HepG2 (cell line): ENCODE measurements around the gene GRM8. TPM values are rescaled to one million over a fixed set of nuclear protein-coding genes. Genes with fewer than 3 reads are reported as not detected.
A peak's percentile ranks its signal among the peaks of the same experiment; 100 is the strongest.

Experiments
- ATAC-seq: fragments of 200-7000 bp; cut with Tn5 transposase; 3 replicates; pipeline ENCODE4 v1.9.1; 2020; ENCODE audit warnings: mild to moderate bottlenecking, moderate library complexity
- BruUV-seq: library from RNA; stranded (reverse); fragments of 400-500 nt; replicated peaks from 2 replicates; lab custom pipeline; 2021; lab: Mats Ljungman, UMichigan
- CTCF ChIA-PET: fragments of 300-600 bp; formaldehyde crosslinking; extraction: SDS; loops from one replicate; lab custom pipeline; 2021; ENCODE audit warnings: low total read pairs, inconsistent platforms, low intra/inter-chr PET ratio; lab: Yijun Ruan, JAX
- POLR2A ChIA-PET: fragments of 350-600 bp; sonication (Branson Sonifier 250); formaldehyde crosslinking; loops from one replicate; lab custom pipeline; 2020; ENCODE audit warnings: antibody characterized with exemption, inconsistent platforms; lab: Yijun Ruan, JAX
- DNase-seq: peaks from one replicate; pipeline ENCODE4 v3.0.0-alpha.2; 2015; ENCODE audit warnings: low spot score
- FAIRE-seq: peaks from 3 replicates; lab custom pipeline; 2011; peaks lifted over from hg19 to GRCh38; lab: Jason Lieb, UNC
- H2AFZ ChIP-seq: one replicate; pipeline ENCODE4 v1.6.1; 2011; ENCODE audit warnings: low read length, inconsistent platforms
- H3K27ac ChIP-seq: fragments of 300-600 bp; 3 replicates; pipeline ENCODE4 v1.8.0; 2011; ENCODE audit warnings: mixed run types, mild to moderate bottlenecking, mixed read lengths, low read length, inconsistent platforms; ENCODE audit not compliant: insufficient read depth; ENCODE audit errors: extremely low read length
- H3K27me3 ChIP-seq, 2 experiments: fragments of 200-600 bp in 1 of 2; 2 replicates in 1 of 2; 3 replicates in 1 of 2; pipeline versions ENCODE4 v1.6.0 to v1.8.0; 2011; ENCODE audit warnings: low read length in 2 of 2, mild to moderate bottlenecking in 2 of 2, moderate library complexity in 2 of 2, inconsistent platforms in 1 of 2; ENCODE audit not compliant: insufficient read depth in 2 of 2, control insufficient read depth in 1 of 2
- H3K36me3 ChIP-seq, 2 experiments: fragments of 200-600 bp in 1 of 2; replicated peaks in 1 of 2; 2 replicates in 1 of 2; 3 replicates in 1 of 2; pipeline versions ENCODE4 v1.5.1 to v1.8.0; 2011; ENCODE audit warnings: low read length in 2 of 2, inconsistent platforms in 1 of 2; ENCODE audit not compliant: insufficient read depth in 2 of 2, control insufficient read depth in 1 of 2
- H3K4me1 ChIP-seq: 2 replicates; pipeline ENCODE4 v1.5.1; 2012; ENCODE audit warnings: low read length, inconsistent platforms; ENCODE audit not compliant: insufficient read depth
- H3K4me2 ChIP-seq: 2 replicates; pipeline ENCODE4 v1.6.0; 2011; ENCODE audit warnings: low read depth, low read length, inconsistent platforms
- H3K4me3 ChIP-seq, 3 experiments: fragments of 200-600 bp in 1 of 3; sonication (generic), shearing (Covaris generic) in 1 of 3; replicated peaks in 1 of 3; 2 replicates each; pipeline ENCODE4 v1.5.1; 2011 to 2016; ENCODE audit warnings: low read length in 3 of 3, inconsistent platforms in 2 of 3, low read depth in 2 of 3, mild to moderate bottlenecking in 2 of 3, control low read depth in 1 of 3, mixed read lengths in 1 of 3; ENCODE audit not compliant: insufficient read depth in 1 of 3
- H3K79me2 ChIP-seq: one replicate; pipeline ENCODE4 v1.6.1; 2011; ENCODE audit warnings: low read length, inconsistent platforms; ENCODE audit not compliant: insufficient read depth
- H3K9ac ChIP-seq: 2 replicates; pipeline ENCODE4 v1.6.0; 2011; ENCODE audit warnings: mild to moderate bottlenecking, low read depth, low read length, inconsistent platforms; ENCODE audit not compliant: insufficient read depth
- H3K9me3 ChIP-seq: 2 replicates; pipeline ENCODE4 v1.5.1; 2012; ENCODE audit warnings: mild to moderate bottlenecking, low read length
- H4K20me1 ChIP-seq: 2 replicates; pipeline ENCODE4 v1.6.0; 2011; ENCODE audit warnings: inconsistent platforms, mild to moderate bottlenecking, low read length, moderate library complexity; ENCODE audit not compliant: insufficient read depth
- JDP2 ChIP-seq: sonication (generic); formaldehyde crosslinking; IDR thresholded peaks from 2 replicates; pipeline ENCODE4 v1.8.1; 2022; ENCODE audit warnings: missing genetic modification reagents, borderline replicate concordance
- MAFF ChIP-seq: IDR thresholded peaks from 2 replicates; pipeline ENCODE4 v1.6.1; 2011; ENCODE audit warnings: low read depth, low read length, improper control_type of control experiment
- MAFK ChIP-seq, 2 experiments: IDR thresholded peaks in 1 of 2; conservative IDR thresholded peaks in 1 of 2; 2 replicates each; pipeline ENCODE4 v1.6.1; 2011; ENCODE audit warnings: improper control_type of control experiment in 2 of 2, low read length in 2 of 2
- MBD4 ChIP-seq: IDR thresholded peaks from 2 replicates; pipeline ENCODE4 v1.6.1; 2012; ENCODE audit warnings: low read length, inconsistent platforms, borderline replicate concordance
- TAF15 ChIP-seq: fragments of 200-400 bp; formaldehyde crosslinking; IDR thresholded peaks from one replicate; pipeline ENCODE4 v1.6.1; 2018; ENCODE audit warnings: mild to moderate bottlenecking, low read depth, low read length; ENCODE audit not compliant: poor library complexity, severe bottlenecking
- ZBTB20 ChIP-seq: sonication (generic); formaldehyde crosslinking; IDR thresholded peaks from 2 replicates; pipeline ENCODE4 v1.8.1; 2023; ENCODE audit warnings: missing genetic modification reagents, low read depth, mild to moderate bottlenecking, borderline replicate concordance
- ZNF350 ChIP-seq: sonication (generic); formaldehyde crosslinking; IDR thresholded peaks from 2 replicates; pipeline ENCODE4 v1.4.0; 2020; ENCODE audit warnings: mild to moderate bottlenecking, low read depth, missing genetic modification reagents, borderline replicate concordance
- ZNF558 ChIP-seq: sonication (generic); formaldehyde crosslinking; IDR thresholded peaks from 2 replicates; pipeline ENCODE4 v1.9.0; 2022; ENCODE audit warnings: mild to moderate bottlenecking, missing genetic modification reagents, borderline replicate concordance
- WGBS: methylation state at CpG from one replicate; pipeline ENCODE4 v1.1.6; 2017; ENCODE audit warnings: low lambda C conversion rate; 5-methylcytosine and 5-hydroxymethylcytosine counted together
- in situ Hi-C: cut with HindIII; loops from 2 replicates; pipeline ENCODE4 v1.10.0; 2017; ENCODE audit warnings: low pct_unique_long_range_greater_than_20kb; ENCODE audit not compliant: extremely low pct_ligation_motif_present
- intact Hi-C: fragments of 100-400 bp; cut with micrococcal nuclease; formaldehyde crosslinking; loops from one replicate; pipeline ENCODE4 v1.10.0; 2022; ENCODE audit not compliant: unreplicated experiment
- polyA plus RNA-seq, 8 experiments: library from polyadenylated mRNA; depleted of rRNA in 3 of 8; stranded (reverse) in 7 of 8; unstranded in 1 of 8; fragments of >200 nt; fragmentation: Illumina TruSeq in 4 of 8; extraction: Trizol in 4 of 8; gene quantifications; 2 replicates each; pipeline versions ENCODE4 v1.2.1 to v1.2.3, GENCODE V29; 2011 to 2016; ENCODE audit warnings: low read depth in 4 of 8, missing spikeins in 1 of 8, mixed read lengths in 1 of 8; ENCODE audit not compliant: insufficient read depth in 1 of 8
- total RNA-seq, 5 experiments: library from RNA; depleted of rRNA; stranded (reverse); fragments of >200 nt; fragmentation: Illumina TruSeq; extraction: Trizol; gene quantifications; 2 replicates each; pipeline ENCODE4 v1.2.3, GENCODE V29; 2016; ENCODE audit warnings: low read depth in 1 of 5
- TF ChIP-seq, protein P1 (sequence below): IDR thresholded peaks from 2 replicates; pipeline ENCODE4 v1.6.1; 2016; ENCODE audit warnings: missing genetic modification reagents, missing compliant biosample characterization

GRM8 gene
- total and polyA plus RNA-seq, 2 of the 13 experiments (the other 11 are each of a cell fraction or from before 2014, with no cell fraction given), result not detected

DNA sequence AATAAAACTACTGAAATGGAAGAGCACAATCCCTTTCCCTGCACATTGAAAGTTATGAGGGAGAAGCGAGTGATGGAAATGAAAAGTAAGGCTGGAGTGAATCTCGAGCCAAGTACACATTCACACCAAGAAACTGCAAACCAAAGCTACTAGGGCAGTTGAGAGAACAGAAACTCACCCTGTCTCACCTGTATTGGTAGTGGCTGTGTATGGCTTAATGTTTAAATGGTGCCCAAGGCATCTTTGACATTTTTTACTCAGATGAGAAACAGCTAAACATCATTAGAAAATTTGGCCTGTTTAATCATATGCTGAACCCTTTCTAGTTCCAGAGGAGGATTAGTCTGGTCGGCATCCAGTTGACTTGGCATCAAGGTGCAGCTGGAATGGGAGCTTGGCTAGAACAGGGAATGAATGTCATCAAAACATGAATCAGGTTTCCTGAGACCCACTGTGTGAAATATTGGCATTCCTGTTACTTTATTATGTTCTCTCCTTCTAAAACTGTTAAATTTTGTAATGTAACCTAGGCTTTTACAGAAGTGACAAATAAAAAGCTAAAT lies 840.8 kb downstream of the GRM8 start:
- CTCF ChIA-PET, result no interaction called here
- no TSS peak for BruUV-seq
- no peak overlapping the region for H2AFZ ChIP-seq

DNA sequence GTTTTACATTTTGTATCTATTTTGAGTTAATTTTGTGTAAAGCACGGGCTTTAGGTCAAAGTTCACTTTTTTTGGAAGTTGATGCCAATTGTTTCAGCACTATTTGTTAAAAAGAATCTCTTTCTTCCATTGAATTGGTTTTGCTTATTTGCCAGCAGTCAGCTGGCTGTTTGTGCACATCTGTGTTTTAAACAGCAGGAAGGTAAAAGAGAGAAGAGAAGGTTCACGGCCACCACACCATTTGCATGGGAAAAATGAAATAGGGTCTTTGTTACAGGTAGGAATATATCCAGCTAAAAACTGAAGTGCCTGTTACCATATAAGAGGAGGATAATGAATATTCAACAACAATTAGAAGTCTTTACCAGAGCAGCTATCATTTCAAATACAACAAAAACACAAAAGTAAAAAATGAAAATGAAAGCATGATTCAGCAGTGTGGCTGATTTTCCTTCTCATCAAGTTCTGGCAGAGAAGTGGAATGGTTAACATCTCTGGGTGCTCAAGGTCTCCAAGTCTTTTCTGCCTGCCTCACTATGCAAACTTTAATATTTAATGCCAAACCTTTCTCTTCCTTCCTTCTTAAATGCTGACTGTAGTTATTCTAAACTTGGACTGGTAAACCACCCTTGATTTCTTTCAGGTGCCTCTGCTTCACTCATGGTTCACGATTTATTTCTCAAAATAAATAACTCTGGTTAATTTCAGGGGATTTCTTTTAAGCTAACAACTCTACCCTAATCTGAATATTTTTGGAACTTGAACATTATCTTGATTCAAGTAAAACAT lies 841.5 kb downstream of the GRM8 start:
- H3K27ac ChIP-seq, result no peak overlapping the region
- peaks cover 43% of the 10 kb centered on the region for H3K9me3 ChIP-seq
- intact Hi-C loops (no loop called here), in situ Hi-C loops (no loop called here)
- TF ChIP-seq ZNF350 (CRISPR knock-in tag), result no peak
- TF ChIP-seq JDP2 (CRISPR knock-in tag), result no peak
- no peak for TF ChIP-seq ZNF558 (CRISPR knock-in tag)
- TF ChIP-seq MAFK (conservative IDR thresholded peaks at IDR 0.05 in 1 of 2, IDR thresholded peaks at IDR 0.05 in 1 of 2; ENCODE audit: low read length in 2 of 2), result peak; percentile 7 to 51; a peak in 2 of 4 replicates
- TF ChIP-seq MBD4, result no peak
- 0 out of 2 replicates have a peak, but pooled peaks have one; percentile 16 for TF ChIP-seq MAFF
- ChIA-PET CTCF (no interaction called here), POLR2A (no interaction called here)
- DNase-seq, result no peak
- no peak overlapping the region for H3K9ac ChIP-seq
- H3K79me2 ChIP-seq, result no peaks in the 10 kb centered on the region
- H4K20me1 ChIP-seq, result no peaks in the 10 kb centered on the region
- no peaks in the 10 kb centered on the region for H3K27me3 ChIP-seq
- no peak for ATAC-seq
- WGBS, result 0% methylated on average over 1 of the region's 3 CpGs
- no peak overlapping the region for H3K4me3 ChIP-seq
- H3K36me3 ChIP-seq, result no peaks in the 10 kb centered on the region
- no peak overlapping the region for H3K4me2 ChIP-seq
- FAIRE-seq, result no peak
- H3K4me1 ChIP-seq, result no peaks in the 10 kb centered on the region
- no peak overlapping the region for H2AFZ ChIP-seq
- BruUV-seq, result no TSS peak

More for the DNA sequence above, 840.8 kb downstream of the GRM8 start:
- no peaks in the 10 kb centered on the region for H3K4me1 ChIP-seq
- H3K79me2 ChIP-seq, result no peaks in the 10 kb centered on the region
- TF ChIP-seq ZBTB20 (no peak), TAF15 (no peak)
- TF ChIP-seq, protein P1, sequence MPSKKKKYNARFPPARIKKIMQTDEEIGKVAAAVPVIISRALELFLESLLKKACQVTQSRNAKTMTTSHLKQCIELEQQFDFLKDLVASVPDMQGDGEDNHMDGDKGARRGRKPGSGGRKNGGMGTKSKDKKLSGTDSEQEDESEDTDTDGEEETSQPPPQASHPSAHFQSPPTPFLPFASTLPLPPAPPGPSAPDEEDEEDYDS (CRISPR knock-in tag), result no peak
- DNase-seq, result no peak
- no peak overlapping the region for H3K4me3 ChIP-seq
- intact Hi-C loops, result no loop called here
- no peaks in the 10 kb centered on the region for H3K36me3 ChIP-seq
- in situ Hi-C loops, result no loop called here
- no peak for ATAC-seq
- 17% methylated on average over 3 of the region's 3 CpGs for WGBS
- H3K4me2 ChIP-seq, result no peak overlapping the region
- POLR2A ChIA-PET, result no interaction called here
- no peaks in the 10 kb centered on the region for H3K27me3 ChIP-seq
- no peak for FAIRE-seq
- H3K9me3 ChIP-seq, result peaks cover 50% of the 10 kb centered on the region
- no peak overlapping the region for H3K9ac ChIP-seq
- no peak overlapping the region for H3K27ac ChIP-seq
- H4K20me1 ChIP-seq, result no peaks in the 10 kb centered on the region
